GM21717 (cell line): ENCODE results near the gene FAM180B.
A peak's percentile ranks its signal among the peaks of the same experiment; 100 is the strongest.
"Not testable (repeated sequence)": the region's sequence is repeated elsewhere in the genome, so short reads cannot be mapped to it uniquely, and the experiment has no call there.

ENCODE experiments used
- ATAC-seq: cut with Tn5 transposase; IDR thresholded peaks from one replicate; pipeline ENCODE4 v1.9.1; 2021; ENCODE audit warnings: mild to moderate bottlenecking, moderate library complexity; ENCODE audit not compliant: unreplicated experiment

Gene FAM180B, protein sequence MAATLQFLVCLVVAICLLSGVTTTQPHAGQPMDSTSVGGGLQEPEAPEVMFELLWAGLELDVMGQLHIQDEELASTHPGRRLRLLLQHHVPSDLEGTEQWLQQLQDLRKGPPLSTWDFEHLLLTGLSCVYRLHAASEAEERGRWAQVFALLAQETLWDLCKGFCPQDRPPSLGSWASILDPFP

DNA sequence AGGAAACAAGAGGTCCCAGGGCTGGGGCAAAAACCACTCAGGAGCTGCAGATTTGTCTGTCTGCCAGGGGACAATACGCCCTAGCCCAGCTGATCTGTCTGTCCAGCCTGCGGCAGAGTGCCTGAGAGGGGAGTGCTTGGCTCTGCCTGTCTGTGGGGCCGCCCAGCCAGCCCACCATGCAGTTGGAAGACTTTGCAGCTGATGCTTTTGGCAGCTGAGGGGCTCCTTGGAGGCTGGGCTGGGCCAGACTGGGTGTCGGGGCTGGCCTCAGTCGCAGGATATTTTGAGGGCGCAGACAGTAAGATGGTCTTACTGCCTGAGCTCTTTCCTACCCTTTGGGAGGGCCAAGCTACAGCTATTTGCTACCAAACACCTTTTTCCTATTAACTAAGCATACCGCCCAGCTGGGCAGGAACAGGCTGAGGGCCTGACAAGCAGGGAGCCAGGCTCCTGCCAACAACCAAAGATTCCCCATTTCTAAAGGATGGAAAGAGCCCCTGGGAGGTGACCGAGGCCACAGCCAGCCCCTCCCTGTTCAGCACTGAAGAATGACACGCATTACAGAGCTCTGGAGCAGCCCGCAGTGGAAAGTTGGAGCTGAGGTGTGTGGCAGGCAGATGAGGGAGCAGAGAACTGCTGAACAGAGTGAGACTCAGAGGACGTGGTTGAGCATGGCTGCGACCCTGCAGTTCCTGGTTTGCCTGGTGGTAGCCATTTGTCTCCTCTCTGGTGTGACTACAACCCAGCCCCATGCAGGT, at the start of gene FAM180B:
Gene FAM180B (plus strand): TSS at position 581 of the 758 bp plus-strand sequence. CDS start 91 bp downstream, at position 672.
- no peak for ATAC-seq

DNA sequence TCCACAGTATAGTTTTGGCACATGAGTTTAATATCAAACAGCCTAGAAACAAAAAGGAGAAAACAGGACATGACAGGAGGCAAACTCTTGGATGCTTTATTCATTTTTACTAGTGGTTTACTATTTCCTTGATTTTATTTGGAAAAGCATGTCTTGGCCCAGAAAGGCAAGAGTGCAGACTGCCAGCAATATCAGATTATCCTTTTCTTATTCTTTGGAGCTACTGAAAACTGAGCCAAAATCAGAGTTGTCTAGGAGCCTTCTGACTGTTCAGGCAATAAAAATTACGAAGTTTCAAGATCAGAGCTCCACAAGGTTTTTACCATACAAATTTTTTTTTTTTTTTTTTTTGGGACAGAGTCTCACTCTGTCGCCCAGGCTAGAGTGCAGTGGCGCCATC, 49.6 kb upstream of the FAM180B start:
- no peak for ATAC-seq

DNA sequence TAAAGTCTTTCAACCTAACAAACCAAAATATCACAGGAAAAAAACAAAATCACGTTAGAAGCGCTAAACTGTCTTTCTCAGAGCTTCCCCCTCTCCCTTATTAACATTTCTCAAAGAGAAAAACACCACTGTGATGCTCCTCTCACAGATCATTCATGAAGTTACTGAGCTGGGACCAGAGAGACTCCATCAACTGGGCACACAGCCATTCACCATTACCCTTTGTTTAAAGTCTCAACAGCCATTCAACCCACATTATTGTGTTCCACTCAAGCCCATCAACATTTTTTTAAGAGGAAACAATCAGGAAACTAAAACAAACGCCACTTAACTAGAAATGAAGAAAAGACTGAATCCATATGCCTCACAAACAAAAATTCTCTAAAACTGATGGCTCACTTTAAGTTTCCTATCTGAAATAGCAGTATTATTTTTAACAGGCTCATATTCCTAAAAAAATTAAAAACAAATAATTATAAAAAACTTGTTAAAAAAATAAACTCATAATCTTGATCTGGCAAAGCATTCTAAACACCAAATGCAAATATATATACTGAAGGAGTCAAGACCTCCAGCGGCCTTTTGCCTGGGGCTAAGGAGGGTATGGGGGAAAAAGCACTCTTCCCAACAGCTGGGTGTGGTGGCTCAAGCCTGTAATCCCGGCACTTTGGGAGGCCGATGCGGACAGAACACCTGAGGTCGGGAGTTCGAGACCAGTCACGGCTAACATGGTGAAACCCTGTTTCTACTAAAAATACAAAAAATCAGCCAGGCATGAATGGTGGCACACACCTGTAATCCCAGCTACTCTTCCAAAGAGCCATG, 47.5 kb upstream of the FAM180B start:
- ATAC-seq: no peak

DNA sequence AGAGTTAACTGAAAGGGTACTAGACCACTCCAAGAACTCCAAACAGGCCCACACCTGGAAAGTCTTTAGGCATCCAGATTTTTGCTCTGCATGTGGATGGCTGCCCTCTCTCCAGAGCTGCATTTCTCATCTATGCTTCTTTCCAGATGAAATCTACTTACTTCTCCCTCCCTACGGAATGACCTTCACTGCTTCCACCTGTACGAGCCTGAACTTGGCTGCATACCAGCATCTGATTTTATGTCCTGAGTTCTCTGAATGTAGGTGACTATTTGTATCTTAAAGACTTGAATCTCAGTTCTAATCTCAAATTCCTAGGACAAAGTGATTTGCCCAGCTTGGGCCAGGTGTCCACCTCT, 46.8 kb upstream of the FAM180B start:
- no peak for ATAC-seq

DNA sequence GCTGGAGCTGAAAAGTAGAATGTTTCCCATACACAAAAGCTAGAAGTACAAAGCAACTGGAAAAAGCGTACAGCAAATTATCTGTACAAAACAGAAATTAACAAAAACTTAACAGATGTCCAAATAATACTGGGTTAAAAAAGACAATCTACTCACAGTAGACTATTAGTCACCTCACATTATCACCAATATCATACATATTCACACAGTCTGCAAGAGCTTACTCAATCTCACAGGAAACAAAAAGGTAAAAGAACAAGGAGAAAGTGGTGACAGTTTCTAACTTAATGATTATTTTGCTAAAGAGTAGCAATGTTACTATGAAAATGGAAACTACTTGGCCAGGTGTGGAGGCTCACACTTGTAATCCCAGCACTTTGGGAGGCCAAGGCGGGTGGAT, 45.4 kb upstream of the FAM180B start:
- ATAC-seq: no peak

DNA sequence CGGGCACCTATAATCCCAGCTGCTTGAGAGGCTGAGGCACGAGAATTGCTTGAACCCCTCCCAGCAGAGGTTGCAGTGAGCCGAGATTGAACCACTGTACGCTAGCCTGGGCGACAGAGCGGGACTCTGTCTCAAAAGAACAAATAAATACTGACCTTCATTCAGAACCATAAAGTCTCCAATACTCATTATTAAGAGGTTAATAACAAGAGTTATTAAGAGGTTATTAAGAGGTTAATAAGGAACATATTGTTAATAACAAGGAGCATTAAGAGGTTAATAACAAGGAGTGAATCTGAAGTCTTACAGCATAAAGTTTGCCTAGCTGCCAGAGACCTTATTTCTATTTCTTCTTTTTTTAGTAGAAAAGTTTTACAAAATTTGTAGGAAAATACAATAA, 41.2 kb upstream of the FAM180B start:
- ATAC-seq: no peak

DNA sequence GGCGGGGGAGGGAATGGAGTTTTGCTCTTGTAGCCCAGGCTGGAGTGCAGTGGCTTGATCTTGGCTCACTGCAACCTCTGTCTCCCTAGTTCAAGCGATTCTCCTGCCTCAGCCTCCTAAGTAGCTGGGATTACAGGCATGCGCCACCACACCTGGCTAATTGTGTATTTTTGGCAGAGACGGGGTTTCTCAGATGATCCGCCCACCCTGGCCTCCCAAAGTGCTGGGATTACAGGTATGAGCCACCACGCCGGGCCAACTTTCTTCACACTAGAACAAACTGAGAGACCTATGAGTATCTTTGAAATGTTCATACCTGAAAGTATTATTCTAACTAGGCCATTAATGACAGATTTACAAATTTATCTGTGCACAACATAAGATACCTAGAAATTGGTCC, 40.2 kb upstream of the FAM180B start:
- not testable (repeated sequence) for ATAC-seq

DNA sequence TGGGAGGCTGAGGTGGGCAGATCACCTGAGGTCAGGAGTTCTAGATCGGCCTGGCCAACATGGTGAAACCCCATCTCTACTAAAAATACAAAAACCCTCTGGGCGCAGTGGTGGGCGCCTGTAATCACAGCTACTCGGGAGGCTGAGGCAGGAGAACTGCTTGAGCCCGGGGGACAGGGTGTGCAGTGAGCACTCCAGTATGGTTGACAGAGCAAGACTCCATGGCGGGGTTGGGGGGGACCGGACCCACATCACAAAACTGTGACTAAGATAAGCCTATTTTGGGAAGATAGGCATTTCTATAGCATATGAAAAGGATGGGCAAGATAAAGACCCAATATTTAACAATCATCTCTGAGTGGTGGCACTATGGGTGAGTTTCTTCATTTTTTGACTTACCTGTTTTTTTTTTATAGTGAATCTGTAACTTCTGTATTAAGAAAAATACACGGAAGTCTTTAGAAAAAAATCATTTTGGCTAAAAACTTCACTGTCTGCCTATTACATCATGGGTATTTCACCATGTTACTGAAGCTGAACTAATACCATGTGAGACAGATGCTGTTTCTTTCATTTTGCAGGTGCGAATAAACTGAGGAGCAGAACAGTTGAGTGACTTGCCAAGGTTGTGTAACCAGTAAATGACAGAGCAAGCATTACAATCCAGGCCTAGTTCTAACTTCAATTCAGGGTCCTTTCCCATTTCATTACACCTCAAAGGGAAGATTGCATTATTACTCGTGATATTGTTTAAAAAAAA, 36.0 kb upstream of the FAM180B start:
- ATAC-seq: no peak

DNA sequence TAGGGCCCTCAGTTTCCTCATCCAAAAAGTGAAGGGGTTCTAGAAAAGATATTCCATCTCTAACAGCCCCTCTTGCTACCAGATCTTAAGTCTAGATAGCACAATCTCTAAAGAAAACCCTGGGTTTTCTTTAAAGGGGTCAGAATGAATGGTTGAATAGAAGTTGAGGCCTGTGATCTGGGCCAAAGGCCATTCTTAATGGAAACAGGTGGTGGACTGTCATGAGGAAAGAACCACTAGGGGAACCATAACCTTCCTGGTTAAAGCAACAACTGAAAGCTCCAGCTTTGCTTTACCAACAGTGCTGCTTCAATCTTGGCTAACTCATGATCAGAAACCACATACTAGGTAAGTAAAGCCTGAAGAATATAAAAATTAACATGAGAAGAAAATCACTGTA, 35.4 kb upstream of the FAM180B start:
- ATAC-seq: no peak

DNA sequence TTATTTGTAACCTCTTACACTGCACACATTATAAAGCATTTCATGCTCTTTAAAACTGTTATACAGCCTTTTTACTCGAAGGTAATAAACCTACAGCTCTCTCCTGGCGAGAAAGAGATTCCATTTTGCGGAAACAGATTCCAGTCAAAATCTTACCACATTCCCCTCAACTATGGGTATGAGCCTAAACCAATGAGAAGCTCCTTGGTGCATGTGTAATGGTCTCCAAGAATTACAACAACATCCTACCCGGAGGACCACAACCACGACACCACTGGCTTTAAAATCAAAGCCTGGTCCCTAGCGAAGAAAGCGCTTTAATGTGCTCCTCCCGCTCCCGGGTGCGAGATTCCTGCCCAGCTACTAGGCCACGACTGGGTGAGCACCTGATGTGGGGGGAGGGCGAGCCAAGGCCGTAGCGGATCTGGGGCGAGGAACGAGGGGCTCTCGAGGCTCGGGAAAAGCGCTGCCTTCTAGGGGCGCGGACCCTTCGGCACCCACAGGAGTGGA, 34.4 kb upstream of the FAM180B start:
- ATAC-seq: peak; percentile 8

DNA sequence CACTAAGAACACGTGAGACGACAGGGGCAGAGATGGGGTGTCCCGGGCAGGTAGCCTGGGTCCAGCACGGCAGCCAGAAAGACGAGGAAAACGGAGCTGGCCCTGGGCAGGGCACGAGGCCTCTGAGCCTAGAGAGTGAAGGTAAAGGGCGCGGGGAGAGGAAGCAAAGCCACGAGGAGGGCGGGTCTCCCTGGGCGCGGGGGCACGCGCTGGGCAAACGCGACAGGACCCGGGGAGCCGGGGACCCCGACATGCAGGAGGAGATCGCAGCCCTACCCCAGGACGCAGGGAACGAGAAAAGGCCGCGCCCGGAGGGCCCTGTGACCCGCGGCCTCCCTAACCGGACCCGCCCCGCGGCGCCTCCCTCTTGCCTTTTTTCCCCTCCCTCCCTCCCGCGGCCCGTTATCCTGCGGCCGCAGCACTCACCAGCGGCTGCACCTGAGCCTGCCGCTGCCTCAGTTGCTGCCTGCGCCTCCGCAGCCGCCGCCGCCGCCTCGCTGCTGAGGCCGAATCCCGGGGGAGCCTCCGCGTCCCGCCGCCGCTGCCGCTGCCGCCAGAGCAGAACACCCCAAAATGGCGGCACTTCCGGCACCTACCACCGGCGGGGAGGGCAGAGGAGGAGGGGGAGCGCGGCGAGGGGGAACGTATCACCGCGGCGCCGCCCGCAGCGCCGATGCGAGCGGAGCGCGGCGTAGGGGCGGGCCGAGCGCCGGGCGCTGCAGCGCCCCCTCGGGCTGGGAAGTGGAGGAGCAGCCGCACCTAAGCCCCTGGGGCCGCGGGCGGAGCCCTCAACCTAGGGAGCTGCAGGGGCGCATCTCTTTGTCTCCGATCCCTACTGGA, 33.7 kb upstream of the FAM180B start, which contains the start of gene CELF1:
Gene CELF1 (minus strand): TSS at position 567 of the 840 bp plus-strand sequence. CDS start 53,609 bp downstream, outside the sequence.
- ATAC-seq: peak; percentile 86

DNA sequence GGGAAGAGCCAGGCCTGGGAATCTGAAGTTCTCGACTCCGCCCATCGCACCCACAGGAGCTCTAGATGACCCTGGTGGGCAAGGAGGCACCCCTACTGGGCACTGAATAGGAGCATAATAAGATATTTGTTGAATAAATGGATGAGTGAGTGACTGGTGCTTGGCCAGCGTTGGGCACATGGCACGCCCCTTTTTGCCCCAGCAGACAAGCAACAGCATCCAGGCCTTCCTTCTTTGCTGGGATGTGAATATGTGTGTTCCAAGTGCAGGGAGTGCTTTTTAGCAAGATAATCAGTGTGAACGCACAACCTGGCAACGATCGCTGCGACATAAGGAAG, 33.1 kb upstream of the FAM180B start:
- ATAC-seq: peak; percentile 16

DNA sequence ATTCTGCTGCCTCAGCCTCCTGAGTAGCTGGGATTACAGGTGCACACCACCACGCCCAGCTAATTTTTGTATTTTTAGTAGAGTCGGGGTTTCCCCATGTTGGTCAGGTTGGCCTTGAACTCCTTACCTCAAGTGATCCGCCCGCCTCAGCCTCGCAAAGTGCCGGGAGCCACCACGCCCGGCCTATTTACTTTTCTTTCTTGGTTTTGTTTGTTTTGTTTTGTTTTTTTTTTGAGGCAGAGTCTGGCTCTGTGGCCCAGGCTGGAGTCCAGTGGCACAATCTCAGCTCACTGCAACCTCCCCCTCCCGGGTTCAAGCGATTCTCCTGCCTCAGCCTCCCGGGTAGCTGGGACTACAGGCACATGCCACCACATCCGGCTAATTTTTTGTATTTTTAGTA, 29.5 kb upstream of the FAM180B start:
- ATAC-seq: not testable (repeated sequence)

DNA sequence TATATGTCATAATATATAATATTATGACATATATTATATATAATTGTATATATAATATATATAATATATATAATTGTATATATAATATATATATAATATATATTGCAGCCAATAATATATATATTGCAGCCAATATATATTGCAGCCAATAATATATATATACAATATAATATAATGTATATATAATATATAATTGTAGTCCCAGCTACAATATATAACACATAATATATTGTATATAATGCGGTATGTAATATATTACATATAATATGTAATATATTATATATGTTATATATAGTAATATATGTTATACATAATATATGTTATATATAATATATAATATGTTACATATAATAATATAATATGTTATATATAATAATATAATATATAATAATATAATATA, 27.8 kb upstream of the FAM180B start:
- no peak for ATAC-seq

DNA sequence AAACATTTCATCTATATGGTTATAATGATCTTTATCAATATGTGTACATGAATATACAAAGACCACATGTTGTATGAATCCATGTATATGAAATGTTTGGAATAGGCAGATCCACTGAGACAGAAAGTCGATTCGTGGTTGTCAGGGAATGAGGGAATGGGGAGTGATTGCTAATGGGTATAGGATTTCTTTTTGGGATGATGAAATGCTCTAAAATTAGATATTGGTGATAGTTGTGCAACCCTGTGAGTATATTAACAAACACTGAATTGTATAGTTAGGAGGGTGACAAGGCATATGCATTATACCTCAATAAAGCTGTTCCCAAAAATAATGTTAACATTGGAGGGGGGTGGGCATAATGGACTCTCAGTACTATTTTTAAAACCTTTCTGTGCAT, 26.1 kb upstream of the FAM180B start:
- ATAC-seq: no peak

DNA sequence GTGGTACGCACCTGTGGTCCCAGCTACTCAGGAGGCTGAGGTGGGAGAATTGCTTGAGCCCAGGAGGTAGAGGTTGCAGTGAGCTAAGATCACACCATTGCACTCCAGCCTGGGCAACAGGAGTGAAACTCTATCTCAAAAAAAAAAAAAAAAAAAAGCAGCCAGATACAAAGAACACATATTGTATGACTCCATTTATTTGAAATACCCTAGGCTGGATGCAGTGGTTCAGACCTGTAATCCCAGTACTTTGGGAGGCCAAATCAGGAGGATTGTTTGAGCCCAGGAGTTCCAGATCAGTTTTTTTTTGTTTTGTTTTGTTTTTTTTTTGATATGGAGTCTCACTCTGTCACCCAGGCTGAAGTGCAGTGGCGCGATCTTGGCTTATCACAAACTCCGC, 24.1 kb upstream of the FAM180B start:
- not testable (repeated sequence) for ATAC-seq

DNA sequence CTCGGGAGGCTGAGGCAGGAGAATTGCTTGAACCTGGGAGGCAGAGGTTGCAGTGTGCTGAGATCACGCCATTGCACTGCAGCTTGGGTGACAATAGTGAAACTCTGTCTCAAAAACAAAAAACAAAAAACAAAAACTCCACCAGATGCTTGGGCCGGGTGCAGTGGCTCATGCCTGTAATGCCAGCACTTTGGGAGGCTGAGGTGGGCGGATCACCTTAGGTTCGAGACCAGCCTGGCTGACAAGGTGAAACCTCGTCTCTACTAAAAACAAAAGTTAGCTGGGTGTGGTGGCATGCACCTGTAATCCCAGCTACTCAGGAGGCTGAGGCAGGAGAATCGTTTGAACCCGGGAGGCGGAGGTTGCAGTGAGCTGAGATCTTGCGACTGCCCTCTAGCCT, 22.1 kb upstream of the FAM180B start:
- ATAC-seq: not testable (repeated sequence)

DNA sequence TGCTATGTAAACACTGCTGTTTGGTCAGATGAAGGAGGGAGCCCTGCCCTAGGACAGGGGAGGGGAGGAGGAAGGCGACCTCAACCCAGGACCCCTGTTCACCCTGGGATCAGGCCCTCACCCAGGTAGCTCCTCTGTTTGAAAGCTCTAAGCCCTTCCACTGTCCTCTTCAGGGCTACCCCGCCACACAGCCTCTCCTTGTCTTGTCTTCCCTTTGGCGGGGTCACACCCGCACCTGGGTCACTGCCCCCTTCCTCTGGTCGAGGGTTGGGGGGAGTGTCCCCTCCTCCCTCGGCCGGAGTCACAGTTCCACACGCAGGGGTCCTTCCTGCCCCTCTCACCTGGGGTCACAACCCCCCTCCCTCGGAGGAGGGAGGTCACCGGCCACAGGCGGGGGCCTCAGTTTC, 21.5 kb upstream of the FAM180B start:
- peak; percentile 2 for ATAC-seq

DNA sequence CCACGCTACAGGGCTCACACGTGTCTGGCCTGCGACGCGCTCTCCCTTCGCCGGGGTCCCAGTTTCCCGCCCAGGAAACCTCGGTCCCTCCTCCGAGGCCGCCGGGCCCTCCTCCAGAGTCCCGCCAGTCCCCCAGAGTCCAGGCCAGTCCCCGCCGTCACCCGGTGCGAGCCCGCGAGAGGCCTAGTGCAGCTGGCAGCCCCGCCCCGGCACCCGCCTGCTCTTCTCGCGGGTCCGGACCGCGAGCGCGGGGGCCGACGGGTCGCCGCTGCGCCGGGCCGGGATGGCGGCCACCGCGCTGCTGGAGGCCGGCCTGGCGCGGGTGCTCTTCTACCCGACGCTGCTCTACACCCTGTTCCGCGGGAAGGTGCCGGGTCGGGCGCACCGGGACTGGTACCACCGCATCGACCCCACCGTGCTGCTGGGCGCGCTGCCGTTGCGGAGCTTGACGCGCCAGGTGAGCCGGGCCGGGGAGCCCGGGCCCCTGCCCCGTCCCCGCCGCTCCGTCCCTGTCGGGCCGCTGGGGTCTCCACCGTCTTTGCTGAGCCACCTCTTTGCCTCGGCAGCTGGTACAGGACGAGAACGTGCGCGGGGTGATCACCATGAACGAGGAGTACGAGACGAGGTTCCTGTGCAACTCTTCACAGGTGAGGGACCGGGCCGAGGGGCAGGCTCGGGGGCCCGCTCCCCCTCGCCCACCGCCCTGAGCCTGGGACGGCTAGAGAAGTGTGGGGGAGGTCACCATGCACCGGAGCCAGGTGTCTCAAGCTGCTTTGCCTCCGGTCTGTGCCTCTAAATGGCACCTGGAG, 20.9 kb upstream of the FAM180B start, which contains the start of gene PTPMT1:
Gene PTPMT1 (plus strand): TSS at position 260 of the 809 bp plus-strand sequence. CDS start 24 bp downstream, at position 284.
- ATAC-seq: peak; percentile 81
